SK-N-SH (cell line): ENCODE results near the gene RPA1. TPM values are rescaled to one million over a fixed set of nuclear protein-coding genes. Genes with fewer than 3 reads are reported as not detected.

ENCODE experiments used
- CTCF ChIA-PET: fragments of 300-600, 350-600 bp; formaldehyde crosslinking; extraction: SDS; loops from one replicate; lab custom pipeline; 2021; lab: Yijun Ruan, JAX
- POLR2A ChIA-PET: fragments of 350-600 bp; sonication (Branson Sonifier 250); formaldehyde crosslinking; extraction: SDS; loops from one replicate; lab custom pipeline; 2020; ENCODE audit warnings: antibody characterized with exemption, inconsistent platforms; lab: Yijun Ruan, JAX
- DNase-seq: peaks from one replicate; pipeline ENCODE4 v3.0.0; 2012
- H2AFZ ChIP-seq: fragments of 200-600 bp; sonication (generic); 2 replicates; pipeline ENCODE4 v1.8.1; 2016; ENCODE audit warnings: antibody characterized with exemption, mild to moderate bottlenecking, low read depth
- H3F3A ChIP-seq: fragments of 200-600 bp; sonication (generic); replicated peaks from 2 replicates; pipeline ENCODE3; 2016; ENCODE audit warnings: antibody characterized with exemption, mild to moderate bottlenecking; ENCODE audit not compliant: insufficient read depth
- H3K27ac ChIP-seq, 2 experiments: fragments of 200-500 bp in 1 of 2; fragments of 200-600 bp in 1 of 2; sonication (Bioruptor generic) in 1 of 2; sonication (generic), shearing (Covaris generic) in 1 of 2; 2 replicates each; pipeline versions ENCODE4 v1.5.1 to v1.6.1; 2014 to 2016; ENCODE audit warnings: low read depth in 2 of 2, inconsistent platforms in 1 of 2, low read length in 1 of 2, mild to moderate bottlenecking in 1 of 2, mixed read lengths in 1 of 2
- H3K27me3 ChIP-seq: fragments of 200-600 bp; sonication (generic), shearing (Covaris generic); 2 replicates; pipeline ENCODE4 v1.6.1; 2016; ENCODE audit warnings: mixed run types; ENCODE audit not compliant: insufficient read depth
- H3K36me3 ChIP-seq, 2 experiments: fragments of 200-500 bp in 1 of 2; fragments of 200-600 bp in 1 of 2; sonication (Bioruptor generic) in 1 of 2; sonication (generic) in 1 of 2; replicated peaks in 1 of 2; 2 replicates each; pipeline versions ENCODE3 to v1.5.1; 2014 to 2016; ENCODE audit warnings: low read length in 1 of 2, mild to moderate bottlenecking in 1 of 2; ENCODE audit not compliant: insufficient read depth in 2 of 2, control insufficient read depth in 1 of 2
- H3K4me1 ChIP-seq, 2 experiments: fragments of 200-500 bp in 1 of 2; fragments of 200-600 bp in 1 of 2; sonication (Bioruptor generic) in 1 of 2; sonication (generic), shearing (Covaris generic) in 1 of 2; 2 replicates each; pipeline versions ENCODE4 v1.5.1 to v1.6.1; 2014 to 2016; ENCODE audit warnings: low read depth in 1 of 2, low read length in 1 of 2, mixed run types in 1 of 2; ENCODE audit not compliant: insufficient read depth in 2 of 2, control insufficient read depth in 1 of 2
- H3K4me2 ChIP-seq: fragments of 200-600 bp; sonication (generic), shearing (Covaris generic); 2 replicates; pipeline ENCODE4 v1.6.1; 2017; ENCODE audit warnings: mixed run types
- H3K4me3 ChIP-seq, 2 experiments: fragments of 200-500 bp in 1 of 2; fragments of 200-600 bp in 1 of 2; sonication (Bioruptor generic) in 1 of 2; sonication (generic), shearing (Covaris generic) in 1 of 2; 2 replicates each; pipeline versions ENCODE4 v1.5.1 to v1.8.1; 2014 to 2016; ENCODE audit warnings: low read depth in 2 of 2, inconsistent platforms in 1 of 2, low read length in 1 of 2, mild to moderate bottlenecking in 1 of 2, mixed read lengths in 1 of 2, moderate library complexity in 1 of 2
- H3K79me2 ChIP-seq: fragments of 200-600 bp; sonication (generic); 2 replicates; pipeline ENCODE4 v1.8.1; 2017; ENCODE audit warnings: mild to moderate bottlenecking; ENCODE audit not compliant: insufficient read depth
- H3K9ac ChIP-seq: fragments of 200-600 bp; sonication (generic); 2 replicates; pipeline ENCODE4 v1.6.1; 2017; ENCODE audit warnings: mixed run types
- H3K9me2 ChIP-seq: fragments of 200-600 bp; sonication (generic); 2 replicates; pipeline ENCODE4 v1.6.1; 2017; ENCODE audit warnings: mixed run types
- H3K9me3 ChIP-seq: fragments of 200-600 bp; sonication (generic); 2 replicates; pipeline ENCODE4 v1.6.1; 2017; ENCODE audit warnings: mixed run types, mild to moderate bottlenecking, moderate library complexity
- H4K20me1 ChIP-seq: fragments of 200-600 bp; sonication (generic); 2 replicates; pipeline ENCODE4 v1.6.1; 2017; ENCODE audit warnings: mild to moderate bottlenecking, mixed run types; ENCODE audit not compliant: insufficient read depth
- EZH2phosphoT487 ChIP-seq: fragments of 200-600 bp; sonication (generic); IDR thresholded peaks from 2 replicates; pipeline ENCODE4 v1.6.1; 2017; ENCODE audit warnings: low read depth, mixed run types, mild to moderate bottlenecking, antibody characterized with exemption, moderate library complexity, borderline replicate concordance
- FOXJ3 ChIP-seq: sonication (generic); formaldehyde crosslinking; IDR thresholded peaks from 2 replicates; pipeline ENCODE4 v1.5.1; 2020; ENCODE audit warnings: mild to moderate bottlenecking, missing genetic modification reagents
- FOXM1 ChIP-seq: IDR thresholded peaks from 2 replicates; pipeline ENCODE4 v1.4.0; 2012; ENCODE audit warnings: low read depth, mild to moderate bottlenecking
- GATA2 ChIP-seq: sonication (generic); formaldehyde crosslinking; IDR thresholded peaks from 2 replicates; pipeline ENCODE4 v1.5.0; 2020; ENCODE audit warnings: mild to moderate bottlenecking, missing genetic modification reagents
- JUND ChIP-seq: IDR thresholded peaks from 2 replicates; pipeline ENCODE4 v1.4.0; 2012
- MXI1 ChIP-seq: IDR thresholded peaks from 2 replicates; pipeline ENCODE4 v1.6.1; 2012; ENCODE audit warnings: mild to moderate bottlenecking, low read depth, low read length, improper control_type of control experiment
- NFIC ChIP-seq: IDR thresholded peaks from 2 replicates; pipeline ENCODE4 v1.4.0; 2012; ENCODE audit warnings: borderline replicate concordance
- RAD21 ChIP-seq: IDR thresholded peaks from 2 replicates; pipeline ENCODE4 v1.6.1; 2012; ENCODE audit warnings: mild to moderate bottlenecking, low read length
- RCOR1 ChIP-seq: fragments of 150-350 bp; IDR thresholded peaks from 2 replicates; pipeline ENCODE4 v1.6.1; 2017; ENCODE audit warnings: antibody characterized with exemption, low read length
- RXRA ChIP-seq: IDR thresholded peaks from 2 replicates; pipeline ENCODE4 v1.4.0; 2012; ENCODE audit warnings: low read depth, mild to moderate bottlenecking, borderline replicate concordance
- TAF1 ChIP-seq: IDR thresholded peaks from 2 replicates; pipeline ENCODE4 v1.6.1; 2012; ENCODE audit warnings: low read depth, mild to moderate bottlenecking, low read length, moderate library complexity, borderline replicate concordance
- TCF12 ChIP-seq: IDR thresholded peaks from 2 replicates; pipeline ENCODE4 v1.4.0; 2012
- WGBS: methylation state at CpG from one replicate; pipeline ENCODE4 v1.1.6; 2017; ENCODE audit warnings: low lambda C conversion rate; 5-methylcytosine and 5-hydroxymethylcytosine counted together
- polyA plus RNA-seq, 3 experiments: library from polyadenylated mRNA; depleted of rRNA; stranded (reverse); fragments of >200 nt; gene quantifications; 2 replicates each; pipeline ENCODE4 v1.2.3, GENCODE V29; 2012
- TF ChIP-seq, protein P1 (sequence below): IDR thresholded peaks from 2 replicates; pipeline ENCODE4 v1.4.0; 2012; ENCODE audit warnings: low read depth, borderline replicate concordance
- TF ChIP-seq, protein P2 (sequence below): IDR thresholded peaks from 2 replicates; pipeline ENCODE4; 2012

RPA1 gene
- polyA plus RNA-seq, 1 of the 3 experiments (the other 2 are of a cell fraction) = 47.2 TPM

DNA sequence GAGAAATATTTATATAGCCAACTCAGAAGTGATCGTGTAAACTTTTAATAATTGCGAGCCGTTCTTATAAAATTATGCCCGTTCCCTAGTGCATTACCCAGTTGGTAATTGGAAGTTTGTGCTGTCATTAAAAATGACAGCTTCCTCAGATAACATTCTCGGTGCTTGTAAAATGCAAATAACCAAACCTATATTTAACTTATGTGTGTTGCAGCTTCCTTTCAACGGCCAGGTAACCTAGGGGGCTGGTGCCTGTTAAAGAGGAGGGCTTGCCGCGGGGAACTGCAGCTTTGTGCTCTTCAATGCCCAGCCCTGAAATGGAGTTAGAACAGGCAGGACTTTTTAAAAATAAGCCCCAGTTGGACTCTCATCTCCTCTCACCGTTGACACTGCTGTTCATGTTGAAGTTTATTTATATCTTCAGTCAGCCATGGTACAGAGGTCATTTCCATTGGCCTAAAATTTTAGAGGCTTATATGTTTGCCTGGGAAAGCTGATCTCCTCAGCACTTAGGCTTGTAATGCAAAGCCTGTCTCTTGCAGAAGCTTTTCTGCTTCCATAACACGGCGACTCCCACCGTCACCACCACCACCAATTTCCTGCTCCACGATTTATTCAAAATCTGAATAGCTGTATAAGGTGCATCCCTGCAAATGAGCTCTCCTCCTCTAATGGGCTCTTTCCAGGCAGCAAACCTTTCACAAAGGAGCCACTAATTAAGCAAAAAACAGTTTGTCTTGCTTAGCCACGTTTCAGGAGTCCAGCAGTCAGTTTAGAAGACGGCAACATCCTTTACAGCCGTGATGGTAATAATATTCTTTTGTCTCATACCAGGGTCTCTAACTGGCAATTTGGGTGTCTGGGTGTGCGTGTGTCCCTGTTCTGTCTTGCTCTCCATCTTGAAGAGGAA is 74.7 kb downstream of the RPA1 start:
- ChIA-PET POLR2A (no interaction called here), CTCF (interaction anchor here (0.7 to 8.6 kb wide), 9 partner anchors 12 to 611 kb away, joined by 3 to 99 read pairs (median 6); partner anchors contain the start of genes DPH1, OVCA2 and RTN4RL1)
- H3K4me3 ChIP-seq = no peak overlapping the region
- H3K4me1 ChIP-seq = peaks cover 0 to 19% of the 10 kb centered on the region in 2 experiments; a peak in 1 of 4 replicates
- peaks cover 0 to 2% of the 10 kb centered on the region in 2 experiments for H3K36me3 ChIP-seq
- no peaks in the 10 kb centered on the region for H4K20me1 ChIP-seq
- no peak overlapping the region for H3K4me2 ChIP-seq
- TF ChIP-seq, protein P1, sequence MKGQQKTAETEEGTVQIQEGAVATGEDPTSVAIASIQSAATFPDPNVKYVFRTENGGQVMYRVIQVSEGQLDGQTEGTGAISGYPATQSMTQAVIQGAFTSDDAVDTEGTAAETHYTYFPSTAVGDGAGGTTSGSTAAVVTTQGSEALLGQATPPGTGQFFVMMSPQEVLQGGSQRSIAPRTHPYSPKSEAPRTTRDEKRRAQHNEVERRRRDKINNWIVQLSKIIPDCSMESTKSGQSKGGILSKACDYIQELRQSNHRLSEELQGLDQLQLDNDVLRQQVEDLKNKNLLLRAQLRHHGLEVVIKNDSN = no peak
- H3K27me3 ChIP-seq = no peaks in the 10 kb centered on the region
- no peaks in the 10 kb centered on the region for H3K79me2 ChIP-seq
- no peak overlapping the region for H3K9ac ChIP-seq
- no peaks in the 10 kb centered on the region for H3K9me2 ChIP-seq
- 89% methylated on average over 17 of the region's 17 CpGs for WGBS
- H2AFZ ChIP-seq = no peak overlapping the region
- no peak overlapping the region; a peak in 1 of 4 replicates for H3K27ac ChIP-seq
- H3K9me3 ChIP-seq = no peaks in the 10 kb centered on the region
- no peaks in the 10 kb centered on the region for H3F3A ChIP-seq
- DNase-seq = no peak

DNA sequence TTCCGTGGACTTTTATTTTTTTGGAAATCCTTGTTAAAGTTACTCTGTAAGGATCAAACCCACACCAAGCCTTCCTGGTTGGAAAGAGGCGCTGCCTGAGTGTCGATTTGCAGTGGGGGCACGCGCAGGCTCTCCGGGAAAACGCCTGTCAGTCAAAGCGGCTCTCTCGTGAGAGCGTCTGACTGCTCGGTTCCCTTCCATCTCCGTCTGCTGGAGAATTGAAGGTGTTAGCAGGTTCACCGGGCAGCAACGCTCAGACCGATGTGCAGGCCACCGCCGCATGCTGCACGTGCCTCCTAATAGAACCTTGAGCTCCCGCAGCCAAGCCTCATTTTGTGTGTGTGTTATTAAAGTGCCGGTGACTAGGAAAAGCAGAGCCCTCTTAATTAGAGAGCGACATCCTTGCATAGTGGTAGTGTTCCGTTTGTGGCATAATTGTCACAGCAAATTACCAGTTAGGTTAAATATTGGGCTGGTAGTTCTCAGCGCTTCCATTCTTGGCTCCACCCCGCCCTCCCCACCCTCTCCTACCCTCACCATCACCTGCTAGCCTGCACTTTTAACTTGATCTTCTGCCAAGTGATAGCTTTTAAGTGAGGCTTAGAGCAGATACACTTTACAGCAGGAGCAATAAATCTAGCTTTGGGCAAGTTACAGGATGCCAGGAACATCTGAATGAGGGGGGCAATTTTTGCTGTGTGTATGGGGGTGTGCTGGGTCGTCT is 75.5 kb downstream of the RPA1 start:
- Histone ChIP-seq H3K4me2 (no peak overlapping the region), H3K4me3 (no peak overlapping the region), H3K79me2 (no peaks in the 10 kb centered on the region), H3F3A (no peaks in the 10 kb centered on the region), H3K36me3 (no peaks in the 10 kb centered on the region), H3K4me1 (peaks cover 0 to 19% of the 10 kb centered on the region in 2 experiments; a peak in 1 of 4 replicates), H4K20me1 (no peaks in the 10 kb centered on the region), H3K9me3 (no peaks in the 10 kb centered on the region), H3K27me3 (no peaks in the 10 kb centered on the region), H3K9ac (no peak overlapping the region), H3K9me2 (no peaks in the 10 kb centered on the region), H3K27ac (peak overlapping the region in 1 of 2 experiments; percentile 1; a peak in 1 of 4 replicates), H2AFZ (no peak overlapping the region)
- ChIA-PET POLR2A (interaction anchor here (1.1 kb wide), 1 partner anchor 136 kb away, joined by 3 read pairs; the partner anchor contains the start of gene OVCA2), CTCF (interaction anchor here (1.3 to 8.6 kb wide), 8 partner anchors 13 to 184 kb away, joined by 3 to 99 read pairs (median 6); partner anchors contain the start of genes DPH1, OVCA2 and RTN4RL1)
- WGBS = 53% methylated on average over 23 of the region's 25 CpGs
- DNase-seq = peak; percentile 54
- TF ChIP-seq GATA2 (CRISPR knock-in tag) = no peak
- no peak for TF ChIP-seq FOXM1
- TF ChIP-seq TAF1 = no peak
- TF ChIP-seq NFIC = no peak
- TF ChIP-seq, protein P2, sequence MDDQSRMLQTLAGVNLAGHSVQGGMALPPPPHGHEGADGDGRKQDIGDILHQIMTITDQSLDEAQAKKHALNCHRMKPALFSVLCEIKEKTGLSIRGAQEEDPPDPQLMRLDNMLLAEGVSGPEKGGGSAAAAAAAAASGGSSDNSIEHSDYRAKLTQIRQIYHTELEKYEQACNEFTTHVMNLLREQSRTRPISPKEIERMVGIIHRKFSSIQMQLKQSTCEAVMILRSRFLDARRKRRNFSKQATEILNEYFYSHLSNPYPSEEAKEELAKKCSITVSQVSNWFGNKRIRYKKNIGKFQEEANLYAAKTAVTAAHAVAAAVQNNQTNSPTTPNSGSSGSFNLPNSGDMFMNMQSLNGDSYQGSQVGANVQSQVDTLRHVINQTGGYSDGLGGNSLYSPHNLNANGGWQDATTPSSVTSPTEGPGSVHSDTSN = no peak
- TF ChIP-seq EZH2phosphoT487 = no peak
- no peak for TF ChIP-seq TCF12
- no peak; the same call in 1 of the 2 replicates for TF ChIP-seq RCOR1
- no peak for TF ChIP-seq FOXJ3 (CRISPR knock-in tag)
- no peak for TF ChIP-seq RAD21
- TF ChIP-seq MXI1 = no peak
- no peak for TF ChIP-seq JUND
- no peak for TF ChIP-seq RXRA
